T-cell (primary cell): ENCODE measurements around the gene ABITRAM. TPM values are rescaled to one million over a fixed set of nuclear protein-coding genes. Genes with fewer than 3 reads are reported as not detected.
"Not testable (repeated sequence)": the region's sequence is repeated elsewhere in the genome, so short reads cannot be mapped to it uniquely, and the experiment has no call there.

Experiments
- ATAC-seq, 4 experiments: fragments of 200-7000 bp in 3 of 4; fragments of 150-1000 bp in 1 of 4; cut with Tn5 transposase; replicated peaks in 1 of 4; 1 replicate in 3 of 4; 2 replicates in 1 of 4; pipeline ENCODE4 v1.10.0; 2021; ENCODE audit warnings: moderate library complexity in 3 of 4, mild to moderate bottlenecking in 2 of 4, moderate number of reproducible peaks in 1 of 4
- CTCF ChIA-PET, 2 donors: fragments of 300-600 bp; sonication (Branson Sonifier 250); formaldehyde crosslinking; loops; one replicate each; lab custom pipeline; 2022; ENCODE audit warnings: antibody characterized with exemption in 2 of 2; lab: Charles Lee
- POLR2A ChIA-PET, 2 donors: fragments of 300-600 bp; sonication (Branson Sonifier 250); formaldehyde crosslinking; loops; one replicate each; lab custom pipeline; 2022; ENCODE audit warnings: antibody characterized with exemption in 2 of 2; lab: Charles Lee
- DNase-seq, 35 experiments: peaks; one replicate each; pipeline versions ENCODE4 v3.0.0 to v3.0.0-alpha.2; 2013 to 2023
- H3K27ac ChIP-seq: one replicate; pipeline ENCODE4 v1.5.1; 2013; ENCODE audit warnings: low read length
- H3K27me3 ChIP-seq, 2 experiments: replicated peaks in 1 of 2; 1 replicate in 1 of 2; 2 replicates in 1 of 2; pipeline versions ENCODE4 v1.6.1 to v1.7.0; 2013; ENCODE audit warnings: low read length in 1 of 2, mixed read lengths in 1 of 2; ENCODE audit not compliant: control insufficient read depth in 2 of 2, insufficient read depth in 2 of 2; ENCODE audit errors: extremely low read depth in 1 of 2
- H3K36me3 ChIP-seq, 2 donors: 1 replicate in 1 of 2; 2 replicates in 1 of 2; pipeline versions ENCODE4 v1.6.1 to v1.7.0; 2013; ENCODE audit warnings: low read length in 1 of 2; ENCODE audit not compliant: control insufficient read depth in 2 of 2, insufficient read depth in 1 of 2; ENCODE audit errors: extremely low read depth in 1 of 2
- H3K4me1 ChIP-seq, 2 experiments: 1 replicate in 1 of 2; 2 replicates in 1 of 2; pipeline versions ENCODE4 v1.6.1 to v1.7.0; 2013; ENCODE audit warnings: low read length in 2 of 2, mixed read lengths in 1 of 2; ENCODE audit not compliant: insufficient read depth in 2 of 2, control insufficient read depth in 1 of 2; ENCODE audit errors: extremely low read depth in 1 of 2
- H3K4me3 ChIP-seq, 2 donors: 1 replicate in 1 of 2; 2 replicates in 1 of 2; pipeline versions ENCODE4 v1.5.1 to v1.7.0; 2013; ENCODE audit warnings: mild to moderate bottlenecking in 2 of 2, low read length in 1 of 2, moderate library complexity in 1 of 2; ENCODE audit not compliant: control insufficient read depth in 1 of 2; ENCODE audit errors: extremely low read depth in 1 of 2
- H3K9me3 ChIP-seq: 2 replicates; pipeline ENCODE4 v1.7.0; 2013
- H3K27ac Mint-ChIP-seq, 2 donors: one replicate each; pipeline ENCODE4 v1.8.0; 2020 to 2021; ENCODE audit warnings: mild to moderate bottlenecking in 2 of 2, mixed read lengths in 2 of 2
- H3K27me3 Mint-ChIP-seq, 2 donors: one replicate each; pipeline ENCODE4 v1.8.0; 2021 to 2022; ENCODE audit warnings: mixed read lengths in 2 of 2
- H3K36me3 Mint-ChIP-seq: one replicate; pipeline ENCODE4 v1.8.0; 2021; ENCODE audit warnings: mixed read lengths
- H3K4me1 Mint-ChIP-seq, 3 donors: one replicate each; pipeline ENCODE4 v1.8.0; 2020 to 2022; ENCODE audit warnings: mixed read lengths in 3 of 3, mild to moderate bottlenecking in 1 of 3
- H3K4me3 Mint-ChIP-seq, 3 donors: one replicate each; pipeline ENCODE4 v1.8.0; 2020 to 2022; ENCODE audit warnings: mild to moderate bottlenecking in 3 of 3, mixed read lengths in 3 of 3, moderate library complexity in 3 of 3
- H3K9me3 Mint-ChIP-seq, 3 donors: one replicate each; pipeline ENCODE4 v1.8.0; 2020 to 2022; ENCODE audit warnings: mixed read lengths in 3 of 3
- WGBS: methylation state at CpG from one replicate; pipeline ENCODE4 v1.1.5; 2013; ENCODE audit warnings: missing lambda C conversion rate; ENCODE audit not compliant: insufficient coverage; 5-methylcytosine and 5-hydroxymethylcytosine counted together
- total RNA-seq, 35 experiments: library from RNA in 6 of 35; stranded (reverse) in 6 of 35; fragments of 120-200 nt in 1 of 35; gene quantifications; one replicate each; pipeline versions ENCODE4 v1.2.1 to v1.2.4 and lab custom pipeline; 2013 to 2026

ABITRAM gene
- total RNA-seq, 5 donors from 2014 or later (not counting 1 experiment from before 2014, with no cell fraction given) = 8.4 to 9.7 (median 8.9) TPM

- H3K9me3 ChIP-seq = no peaks in the 10 kb centered on the region
- no peaks in the 10 kb centered on the region for H3K36me3 ChIP-seq
- H3K36me3 Mint-ChIP-seq = peaks cover 11% of the 10 kb centered on the region
- no peak for DNase-seq
- POLR2A ChIA-PET = no interaction called here
- no peak overlapping the region for H3K4me3 ChIP-seq
- no peaks in the 10 kb centered on the region for H3K27me3 ChIP-seq
- no peaks in the 10 kb centered on the region for H3K27me3 Mint-ChIP-seq
- no peak for ATAC-seq
- H3K27ac ChIP-seq = no peak overlapping the region
- H3K27ac Mint-ChIP-seq = no peak overlapping the region
- no peaks in the 10 kb centered on the region for H3K4me1 ChIP-seq
- H3K4me1 Mint-ChIP-seq = no peaks in the 10 kb centered on the region
- CTCF ChIA-PET = interaction anchor here in 1 of 2 donors (0.7 kb wide), 1 partner anchor 16 kb away, joined by 3 read pairs; no protein-coding TSS in a partner anchor
- no peak overlapping the region for H3K4me3 Mint-ChIP-seq
- peaks cover 8 to 13% (median 10%) of the 10 kb centered on the region in 3 donors for H3K9me3 Mint-ChIP-seq
These were observed 33.7 kb downstream of the ABITRAM start for GRCh38 chr9:108967916-108968315.

GRCh38 chr9:108971392-108971791, 37.2 kb downstream of the ABITRAM start:
- not testable (repeated sequence) for H3K27ac Mint-ChIP-seq

GRCh38 chr9:108972186-108972585, 38.0 kb downstream of the ABITRAM start:
- Mint-ChIP-seq H3K27me3 (no peaks in the 10 kb centered on the region), H3K4me1 (no peaks in the 10 kb centered on the region), H3K4me3 (no peak overlapping the region), H3K36me3 (peaks cover 11% of the 10 kb centered on the region), H3K27ac (no peak overlapping the region), H3K9me3 (peaks cover 8 to 13% (median 10%) of the 10 kb centered on the region in 3 donors)
- ATAC-seq (no peak), DNase-seq (no peak)
- CTCF ChIA-PET = interaction anchor here in 1 of 2 donors (0.6 kb wide), 1 partner anchor 204 kb away, joined by 4 read pairs; no protein-coding TSS in a partner anchor
- Histone ChIP-seq H3K27me3 (no peaks in the 10 kb centered on the region), H3K4me3 (no peak overlapping the region), H3K27ac (no peak overlapping the region), H3K9me3 (no peaks in the 10 kb centered on the region), H3K36me3 (no peaks in the 10 kb centered on the region), H3K4me1 (no peaks in the 10 kb centered on the region)
- 100% methylated on average over 1 of the region's 3 CpGs for WGBS
- POLR2A ChIA-PET = no interaction called here

More at GRCh38 chr9:108971392-108971791, 37.2 kb downstream of the ABITRAM start:
- H3K9me3 ChIP-seq, POLR2A ChIA-PET, ATAC-seq, CTCF ChIA-PET, H3K4me3 Mint-ChIP-seq, H3K27me3 Mint-ChIP-seq, H3K27ac ChIP-seq, H3K4me3 ChIP-seq, H3K4me1 Mint-ChIP-seq, H3K36me3 ChIP-seq, DNase-seq, H3K4me1 ChIP-seq, H3K27me3 ChIP-seq: not testable (repeated sequence)
- H3K36me3 Mint-ChIP-seq = peaks cover 11% of the 10 kb centered on the region
- H3K9me3 Mint-ChIP-seq = peaks cover 8 to 13% (median 10%) of the 10 kb centered on the region in 3 donors
- no CpG with 5 or more reads among the region's 2 CpGs for WGBS

GRCh38 chr9:108972626-108973209, 38.5 kb downstream of the ABITRAM start:
- CTCF ChIA-PET = interaction anchor here in 1 of 2 donors (0.6 kb wide), 1 partner anchor 204 kb away, joined by 4 read pairs; no protein-coding TSS in a partner anchor

GRCh38 chr9:108973895-108974294, 39.7 kb downstream of the ABITRAM start:
- H3K9me3 Mint-ChIP-seq = peaks cover 8 to 13% (median 10%) of the 10 kb centered on the region in 3 donors
- ChIA-PET POLR2A (no interaction called here), CTCF (no interaction called here)
- DNase-seq = no peak
- ATAC-seq = no peak
- H3K27me3 Mint-ChIP-seq = no peaks in the 10 kb centered on the region
- 79% methylated on average over 2 of the region's 5 CpGs for WGBS
- Histone ChIP-seq H3K4me3 (no peak overlapping the region), H3K4me1 (no peaks in the 10 kb centered on the region), H3K36me3 (no peaks in the 10 kb centered on the region), H3K27ac (no peak overlapping the region), H3K9me3 (no peaks in the 10 kb centered on the region), H3K27me3 (no peaks in the 10 kb centered on the region)
- no peak overlapping the region for H3K4me3 Mint-ChIP-seq
- no peak overlapping the region for H3K27ac Mint-ChIP-seq
- H3K36me3 Mint-ChIP-seq = peaks cover 11% of the 10 kb centered on the region
- no peaks in the 10 kb centered on the region for H3K4me1 Mint-ChIP-seq

More at GRCh38 chr9:108972626-108973209, 38.5 kb downstream of the ABITRAM start:
- H3K9me3 Mint-ChIP-seq = peaks cover 8 to 13% (median 10%) of the 10 kb centered on the region in 3 donors
- Histone ChIP-seq H3K9me3 (no peaks in the 10 kb centered on the region), H3K27me3 (no peaks in the 10 kb centered on the region), H3K4me1 (no peaks in the 10 kb centered on the region), H3K27ac (no peak overlapping the region), H3K4me3 (no peak overlapping the region), H3K36me3 (no peaks in the 10 kb centered on the region)
- DNase-seq (no peak), ATAC-seq (no peak)
- no peaks in the 10 kb centered on the region for H3K27me3 Mint-ChIP-seq
- no CpG with 5 or more reads among the region's 2 CpGs for WGBS
- H3K4me1 Mint-ChIP-seq = no peaks in the 10 kb centered on the region
- no peak overlapping the region for H3K27ac Mint-ChIP-seq
- H3K36me3 Mint-ChIP-seq = peaks cover 11% of the 10 kb centered on the region
- POLR2A ChIA-PET = no interaction called here
- H3K4me3 Mint-ChIP-seq = no peak overlapping the region

GRCh38 chr9:108978205-108978604, 44.0 kb downstream of the ABITRAM start:
- Histone ChIP-seq H3K27me3 (no peaks in the 10 kb centered on the region), H3K36me3 (no peaks in the 10 kb centered on the region), H3K4me1 (no peaks in the 10 kb centered on the region), H3K4me3 (no peak overlapping the region), H3K27ac (no peak overlapping the region), H3K9me3 (no peaks in the 10 kb centered on the region)
- H3K9me3 Mint-ChIP-seq = no peaks in the 10 kb centered on the region
- no peaks in the 10 kb centered on the region for H3K36me3 Mint-ChIP-seq
- H3K4me3 Mint-ChIP-seq = no peak overlapping the region
- ATAC-seq (no peak), DNase-seq (no peak)
- no peak overlapping the region for H3K27ac Mint-ChIP-seq
- POLR2A ChIA-PET = no interaction called here
- H3K4me1 Mint-ChIP-seq = no peaks in the 10 kb centered on the region
- no peaks in the 10 kb centered on the region for H3K27me3 Mint-ChIP-seq
- CTCF ChIA-PET = no interaction called here
- WGBS = 83% methylated on average over 1 of the region's 1 CpG
